ENCODE measurements around the gene KCNJ9. TPM values are rescaled to one million over a fixed set of nuclear protein-coding genes. Genes with fewer than 3 reads are reported as not detected.

KCNJ9 gene
- total and polyA plus RNA-seq, 2 donors (not counting 1 experiment from before 2014, with no cell fraction given): not detected

GRCh38 chr1:160133990-160134770 is 52.8 kb downstream of the KCNJ9 start:
- Histone ChIP-seq H3K27me3 (replicated peaks in 1 of 4; ENCODE audit: control extremely low read depth in 1 of 4, control insufficient read depth in 3 of 4, insufficient read depth in 4 of 4, low read length in 3 of 4) (peaks cover 0 to 11% (median 3%) of the 10 kb centered on the region in 4 experiments), H3K4me1 (ENCODE audit: control insufficient read depth in 2 of 2, insufficient read depth in 2 of 2, low read length in 2 of 2) (no peaks in the 10 kb centered on the region), H3K27ac (ENCODE audit: low read length in 2 of 2) (no peak overlapping the region), H3K79me2 (ENCODE audit: control insufficient read depth, insufficient read depth, low read length) (no peaks in the 10 kb centered on the region), H3K9me3 (ENCODE audit: control extremely low read depth in 1 of 3, control insufficient read depth in 2 of 3, insufficient read depth in 1 of 3, low read length in 2 of 3) (no peaks in the 10 kb centered on the region), H2AFZ (ENCODE audit: insufficient read depth, low read depth, low read length, poor library complexity, severe bottlenecking) (no peak overlapping the region), H3K36me3 (replicated peaks in 1 of 2; ENCODE audit: control extremely low read depth in 1 of 2, control insufficient read depth in 1 of 2, extremely low read depth in 1 of 2, insufficient read depth in 2 of 2, low read length in 1 of 2) (no peaks in the 10 kb centered on the region), H3K9ac (ENCODE audit: low read length) (no peak overlapping the region), H3K4me3 (ENCODE audit: control extremely low read depth in 1 of 5, extremely low read depth in 1 of 5, insufficient read depth in 1 of 5, low read depth in 2 of 5, low read length in 4 of 5) (no peak overlapping the region), H4K20me1 (ENCODE audit: control insufficient read depth, insufficient read depth, low read length, poor library complexity, severe bottlenecking) (no peaks in the 10 kb centered on the region), H3K4me2 (replicated peaks; ENCODE audit: low read depth, low read length, poor library complexity, severe bottlenecking) (no peak overlapping the region)
- ChIA-PET CTCF (no interaction called here), POLR2A (no interaction called here)
- H3K4me3 Mint-ChIP-seq: no peak overlapping the region
- 81% methylated on average over 6 of the region's 9 CpGs for WGBS (ENCODE audit: insufficient coverage)
- H3K27ac Mint-ChIP-seq: no peak overlapping the region
- H3K4me1 Mint-ChIP-seq: no peaks in the 10 kb centered on the region
- DNase-seq (no peak), ATAC-seq (ENCODE audit: low read depth) (no peak)
- intact Hi-C loops (cut with micrococcal nuclease): no loop called here
- TF ChIP-seq EZH2 (IDR thresholded peaks at IDR 0.05; ENCODE audit: borderline replicate concordance, insufficient read depth, low read depth, low read length, poor library complexity, severe bottlenecking): no peak
- no peak for TF ChIP-seq CTCF (IDR thresholded peaks at IDR 0.05)
- H3K9me3 Mint-ChIP-seq (ENCODE audit: insufficient read depth): no peaks in the 10 kb centered on the region
- H3K27me3 Mint-ChIP-seq: peaks cover 36% of the 10 kb centered on the region

- no peaks in the 10 kb centered on the region for H3K79me2 ChIP-seq (ENCODE audit: control insufficient read depth, insufficient read depth, low read length)
- no peaks in the 10 kb centered on the region for H3K4me1 ChIP-seq (ENCODE audit: control insufficient read depth in 2 of 2, insufficient read depth in 2 of 2, low read length in 2 of 2)
- H4K20me1 ChIP-seq (ENCODE audit: control insufficient read depth, insufficient read depth, low read length, poor library complexity, severe bottlenecking): no peaks in the 10 kb centered on the region
- ChIA-PET CTCF (no interaction called here), POLR2A (interaction anchor here (0.6 kb wide), 1 partner anchor 1830 kb away, joined by 3 read pairs; no protein-coding TSS in a partner anchor)
- Mint-ChIP-seq H3K27ac (no peak overlapping the region), H3K27me3 (peaks cover 39% of the 10 kb centered on the region), H3K4me1 (no peaks in the 10 kb centered on the region), H3K4me3 (no peak overlapping the region), H3K9me3 (ENCODE audit: insufficient read depth) (no peaks in the 10 kb centered on the region)
- no peaks in the 10 kb centered on the region for H3K9me3 ChIP-seq (ENCODE audit: control extremely low read depth in 1 of 3, control insufficient read depth in 2 of 3, insufficient read depth in 1 of 3, low read length in 2 of 3)
- H3K9ac ChIP-seq (ENCODE audit: low read length): no peak overlapping the region
- no peak overlapping the region for H3K4me3 ChIP-seq (ENCODE audit: control extremely low read depth in 1 of 5, extremely low read depth in 1 of 5, insufficient read depth in 1 of 5, low read depth in 2 of 5, low read length in 4 of 5)
- ATAC-seq (ENCODE audit: low read depth) (no peak), DNase-seq (no peak)
- no peak overlapping the region for H3K27ac ChIP-seq (ENCODE audit: low read length in 2 of 2)
- no peak overlapping the region for H2AFZ ChIP-seq (ENCODE audit: insufficient read depth, low read depth, low read length, poor library complexity, severe bottlenecking)
- intact Hi-C loops (cut with micrococcal nuclease): no loop called here
- H3K27me3 ChIP-seq (replicated peaks in 1 of 4; ENCODE audit: control extremely low read depth in 1 of 4, control insufficient read depth in 3 of 4, insufficient read depth in 4 of 4, low read length in 3 of 4): peaks cover 0 to 11% (median 3%) of the 10 kb centered on the region in 4 experiments
- H3K36me3 ChIP-seq (replicated peaks in 1 of 2; ENCODE audit: control extremely low read depth in 1 of 2, control insufficient read depth in 1 of 2, extremely low read depth in 1 of 2, insufficient read depth in 2 of 2, low read length in 1 of 2): no peaks in the 10 kb centered on the region
- WGBS (ENCODE audit: insufficient coverage): 91% methylated on average over 17 of the region's 20 CpGs
- H3K4me2 ChIP-seq (replicated peaks; ENCODE audit: low read depth, low read length, poor library complexity, severe bottlenecking): no peak overlapping the region
- TF ChIP-seq EZH2 (IDR thresholded peaks at IDR 0.05; ENCODE audit: borderline replicate concordance, insufficient read depth, low read depth, low read length, poor library complexity, severe bottlenecking) (no peak), CTCF (IDR thresholded peaks at IDR 0.05) (no peak)
Observed at GRCh38 chr1:160134791-160135572, 53.6 kb downstream of the KCNJ9 start.
